Stimulated activated naive CD8-positive, alpha-beta T cell treated with anti-CD3 and anti-CD28 coated beads, Interleukin-15, amount 100 ng/mL, for 72 hours (primary cell): Measurements from ENCODE around the gene C1orf35.

ENCODE experiments used
- ATAC-seq: fragments of 150-1000 bp; cut with Tn5 transposase; 2 replicates; pipeline ENCODE4 v1.10.0; 2021; ENCODE audit warnings: mild to moderate bottlenecking, moderate library complexity
- DNase-seq, 2 donors: peaks; one replicate each; pipeline ENCODE4 v3.0.0; 2021 to 2022
- H3K27ac Mint-ChIP-seq, 2 donors: one replicate each; pipeline ENCODE4 v1.8.0; 2022; ENCODE audit warnings: mild to moderate bottlenecking in 2 of 2, mixed read lengths in 2 of 2, moderate library complexity in 2 of 2
- H3K27me3 Mint-ChIP-seq: one replicate; pipeline ENCODE4 v1.8.0; 2022; ENCODE audit warnings: mixed read lengths
- H3K4me1 Mint-ChIP-seq: one replicate; pipeline ENCODE4 v1.8.0; 2022; ENCODE audit warnings: mild to moderate bottlenecking, mixed read lengths
- H3K4me3 Mint-ChIP-seq, 2 donors: one replicate each; pipeline ENCODE4 v1.8.0; 2022; ENCODE audit warnings: mild to moderate bottlenecking in 2 of 2, mixed read lengths in 2 of 2, moderate library complexity in 1 of 2
- H3K9me3 Mint-ChIP-seq, 2 donors: one replicate each; pipeline ENCODE4 v1.8.0; 2022; ENCODE audit warnings: mixed read lengths in 2 of 2

C1orf35 gene

GRCh38 chr1:228145463-228146416 lies 42.6 kb upstream of the C1orf35 start:
- no peak overlapping the region for H3K4me3 Mint-ChIP-seq
- ATAC-seq (no peak), DNase-seq (no peak)
- H3K27ac Mint-ChIP-seq, result no peak overlapping the region
- H3K9me3 Mint-ChIP-seq, result no peaks in the 10 kb centered on the region
- H3K27me3 Mint-ChIP-seq, result no peaks in the 10 kb centered on the region
- peaks cover 47% of the 10 kb centered on the region for H3K4me1 Mint-ChIP-seq

- peaks cover 47% of the 10 kb centered on the region for H3K4me1 Mint-ChIP-seq
- H3K4me3 Mint-ChIP-seq, result no peak overlapping the region
- DNase-seq, result no peak
- H3K9me3 Mint-ChIP-seq, result no peaks in the 10 kb centered on the region
- no peak for ATAC-seq
- H3K27me3 Mint-ChIP-seq, result no peaks in the 10 kb centered on the region
- no peak overlapping the region for H3K27ac Mint-ChIP-seq
These were observed 41.8 kb upstream of the C1orf35 start for GRCh38 chr1:228144993-228145343.

GRCh38 chr1:228144193-228144992 lies 41.3 kb upstream of the C1orf35 start:
- no peaks in the 10 kb centered on the region for H3K9me3 Mint-ChIP-seq
- DNase-seq (no peak), ATAC-seq (no peak)
- peaks cover 47% of the 10 kb centered on the region for H3K4me1 Mint-ChIP-seq
- no peaks in the 10 kb centered on the region for H3K27me3 Mint-ChIP-seq
- H3K4me3 Mint-ChIP-seq, result no peak overlapping the region
- H3K27ac Mint-ChIP-seq, result no peak overlapping the region

GRCh38 chr1:228143480-228144192 lies 40.5 kb upstream of the C1orf35 start:
- no peaks in the 10 kb centered on the region for H3K9me3 Mint-ChIP-seq
- H3K4me3 Mint-ChIP-seq, result peak overlapping the region; percentile 24 to 98
- no peaks in the 10 kb centered on the region for H3K27me3 Mint-ChIP-seq
- DNase-seq, result no peak
- no peak for ATAC-seq
- H3K27ac Mint-ChIP-seq, result peak overlapping the region in 1 of 2 donors; percentile 71
- peaks cover 47% of the 10 kb centered on the region for H3K4me1 Mint-ChIP-seq

- Mint-ChIP-seq H3K9me3 (no peaks in the 10 kb centered on the region), H3K4me1 (peaks cover 47% of the 10 kb centered on the region), H3K27me3 (no peaks in the 10 kb centered on the region), H3K27ac (peak overlapping the region; percentile 46 to 94), H3K4me3 (peak overlapping the region; percentile 98)
- peak in 1 of 2 donors; percentile 13 for DNase-seq
- ATAC-seq, result no peak
These were observed 39.6 kb upstream of the C1orf35 start for GRCh38 chr1:228142701-228143136.

GRCh38 chr1:228142155-228142691 lies 39.1 kb upstream of the C1orf35 start:
- H3K9me3 Mint-ChIP-seq, result no peaks in the 10 kb centered on the region
- DNase-seq, result no peak
- no peaks in the 10 kb centered on the region for H3K27me3 Mint-ChIP-seq
- peaks cover 47% of the 10 kb centered on the region for H3K4me1 Mint-ChIP-seq
- H3K27ac Mint-ChIP-seq, result peak overlapping the region in 1 of 2 donors; percentile 94
- peak overlapping the region; percentile 98 for H3K4me3 Mint-ChIP-seq
- no peak for ATAC-seq

GRCh38 chr1:228141226-228142044 lies 38.3 kb upstream of the C1orf35 start:
- H3K27me3 Mint-ChIP-seq, result no peaks in the 10 kb centered on the region
- peak overlapping the region; percentile 98 for H3K4me3 Mint-ChIP-seq
- peaks cover 47% of the 10 kb centered on the region for H3K4me1 Mint-ChIP-seq
- ATAC-seq (no peak), DNase-seq (peak in 1 of 2 donors; percentile 32)
- H3K9me3 Mint-ChIP-seq, result no peaks in the 10 kb centered on the region
- peak overlapping the region; percentile 94 to 96 for H3K27ac Mint-ChIP-seq

GRCh38 chr1:228140724-228141225 lies 37.6 kb upstream of the C1orf35 start:
- DNase-seq, result peak in 1 of 2 donors; percentile 30
- Mint-ChIP-seq H3K27ac (peak overlapping the region; percentile 94 to 96), H3K9me3 (no peaks in the 10 kb centered on the region), H3K27me3 (no peaks in the 10 kb centered on the region), H3K4me1 (peaks cover 44% of the 10 kb centered on the region), H3K4me3 (peak overlapping the region; percentile 98)
- ATAC-seq, result no peak

- H3K9me3 Mint-ChIP-seq, result no peaks in the 10 kb centered on the region
- ATAC-seq (peak; percentile 92), DNase-seq (peak; percentile 100)
- peak within 1 kb of the TSS; percentile 94 to 96 for H3K27ac Mint-ChIP-seq
- H3K4me3 Mint-ChIP-seq, result peak within 1 kb of the TSS; percentile 98
- no peaks in the 10 kb centered on the region for H3K27me3 Mint-ChIP-seq
- peaks cover 41% of the 10 kb centered on the region for H3K4me1 Mint-ChIP-seq
These were observed 37.0 kb upstream of the C1orf35 start, which contains the start of gene GUK1 for GRCh38 chr1:228139931-228140723. Gene GUK1 (plus strand): TSS chr1:228140279. CDS start chr1:228140303, 24 bp downstream.

- DNase-seq (no peak), ATAC-seq (no peak)
- Mint-ChIP-seq H3K27me3 (no peaks in the 10 kb centered on the region), H3K9me3 (no peaks in the 10 kb centered on the region), H3K4me3 (peak overlapping the region; percentile 98), H3K4me1 (peaks cover 35% of the 10 kb centered on the region), H3K27ac (peak overlapping the region; percentile 74 to 95)
These were observed 36.3 kb upstream of the C1orf35 start for GRCh38 chr1:228139406-228139930.

GRCh38 chr1:228136901-228137300 lies 33.8 kb upstream of the C1orf35 start:
- no peaks in the 10 kb centered on the region for H3K9me3 Mint-ChIP-seq
- DNase-seq, result peak in 1 of 2 donors; percentile 23
- no peak overlapping the region for H3K27ac Mint-ChIP-seq
- ATAC-seq, result no peak
- H3K4me3 Mint-ChIP-seq, result no peak overlapping the region
- H3K27me3 Mint-ChIP-seq, result no peaks in the 10 kb centered on the region
- H3K4me1 Mint-ChIP-seq, result peaks cover 9% of the 10 kb centered on the region

GRCh38 chr1:228134591-228134990 lies 31.5 kb upstream of the C1orf35 start:
- no peak for ATAC-seq
- H3K4me3 Mint-ChIP-seq, result no peak overlapping the region
- H3K9me3 Mint-ChIP-seq, result no peaks in the 10 kb centered on the region
- no peak for DNase-seq
- peaks cover 12% of the 10 kb centered on the region for H3K4me1 Mint-ChIP-seq
- H3K27me3 Mint-ChIP-seq, result peaks cover 12% of the 10 kb centered on the region
- no peak overlapping the region for H3K27ac Mint-ChIP-seq

- H3K9me3 Mint-ChIP-seq, result no peaks in the 10 kb centered on the region
- peaks cover 38% of the 10 kb centered on the region for H3K27me3 Mint-ChIP-seq
- H3K27ac Mint-ChIP-seq, result no peak overlapping the region
These were observed 28.6 kb upstream of the C1orf35 start for GRCh38 chr1:228131766-228132165.

More at GRCh38 chr1:228131766-228132165, 28.6 kb upstream of the C1orf35 start:
- Mint-ChIP-seq H3K4me1 (peaks cover 12% of the 10 kb centered on the region), H3K4me3 (no peak overlapping the region)
- no peak for DNase-seq
- no peak for ATAC-seq
